ENCODE results near the gene TMEM175. TPM values are rescaled to one million over a fixed set of nuclear protein-coding genes. Genes with fewer than 3 reads are reported as not detected.

Gene TMEM175
- total and polyA plus RNA-seq, 9 of the 15 experiments (the other 6 are each of a cell fraction or from before 2014, with no cell fraction given) = 0.13 to 30.9 (median 9.4) TPM

DNA sequence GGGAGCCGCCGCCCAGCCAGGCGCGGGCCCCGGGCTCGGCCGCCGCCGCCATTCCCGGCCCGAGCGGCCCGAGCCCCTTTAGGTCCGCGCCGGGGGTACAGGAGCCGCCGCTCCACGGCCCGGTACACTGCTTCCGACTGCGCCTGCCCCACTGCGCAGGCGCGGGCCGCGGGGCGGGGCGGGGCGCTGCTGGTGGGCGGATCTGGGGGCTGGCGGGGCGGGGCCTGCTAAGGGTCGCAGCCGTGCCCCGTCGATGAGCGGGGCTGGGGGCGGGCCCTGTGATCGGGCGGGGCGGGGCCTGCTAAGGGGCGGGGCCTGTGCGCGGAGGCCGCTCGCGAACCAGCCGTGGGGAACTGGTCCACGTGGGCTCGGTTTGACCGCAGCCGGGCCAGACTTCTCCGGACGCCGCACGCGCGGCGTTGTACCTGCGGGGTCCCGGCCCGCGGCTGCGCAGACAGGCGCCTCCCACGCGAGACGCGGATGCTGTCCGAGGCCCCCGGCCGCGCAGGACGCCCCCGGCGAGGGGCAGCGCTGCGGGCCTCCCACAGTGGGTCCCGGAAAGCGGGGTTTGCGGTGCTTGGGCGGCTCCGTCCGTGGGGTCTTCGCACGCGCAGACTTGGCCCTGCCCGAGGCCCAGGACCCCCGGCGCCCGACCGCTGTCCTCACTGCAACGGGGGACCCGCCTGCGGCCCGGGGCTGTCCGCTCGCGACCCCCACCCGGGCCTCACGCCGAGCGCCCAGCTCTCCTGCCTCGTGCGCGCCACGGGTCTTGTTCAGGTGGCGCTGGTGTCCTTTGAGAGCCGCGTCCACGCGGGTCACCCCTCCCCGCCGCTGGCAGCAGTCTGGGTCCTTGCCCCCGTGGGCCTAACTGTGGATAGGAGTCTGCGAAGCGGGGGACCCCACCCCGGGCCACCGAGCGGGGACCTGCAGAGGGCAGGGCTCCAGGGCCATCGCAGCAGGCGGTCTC is 41.5 kb downstream of the TMEM175 start, which contains the start of gene DGKQ (continued):
- TF ChIP-seq FOXP1 (CRISPR knock-in tag; IDR thresholded peaks at IDR 0.05) = no peak
- TF ChIP-seq POU5F1 (IDR thresholded peaks at IDR 0.05; ENCODE audit: borderline replicate concordance, low read depth, low read length, partially characterized antibody) = no peak
- no peak for TF ChIP-seq PHF20 (IDR thresholded peaks at IDR 0.05; ENCODE audit: partially characterized antibody)
- TF ChIP-seq, protein P1, sequence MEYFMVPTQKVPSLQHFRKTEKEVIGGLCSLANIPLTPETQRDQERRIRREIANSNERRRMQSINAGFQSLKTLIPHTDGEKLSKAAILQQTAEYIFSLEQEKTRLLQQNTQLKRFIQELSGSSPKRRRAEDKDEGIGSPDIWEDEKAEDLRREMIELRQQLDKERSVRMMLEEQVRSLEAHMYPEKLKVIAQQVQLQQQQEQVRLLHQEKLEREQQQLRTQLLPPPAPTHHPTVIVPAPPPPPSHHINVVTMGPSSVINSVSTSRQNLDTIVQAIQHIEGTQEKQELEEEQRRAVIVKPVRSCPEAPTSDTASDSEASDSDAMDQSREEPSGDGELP (CRISPR knock-in tag; IDR thresholded peaks at IDR 0.05; ENCODE audit: borderline replicate concordance) = no peak
- no peak for TF ChIP-seq POLR3G (IDR thresholded peaks at IDR 0.05; ENCODE audit: extremely low read depth, insufficient read length, insufficient replicate concordance)
- TF ChIP-seq HMG20A (CRISPR knock-in tag; conservative IDR thresholded peaks at IDR 0.05) = no peak
- TF ChIP-seq ZNF77 (CRISPR knock-in tag; IDR thresholded peaks at IDR 0.05) = no peak
- no peak for TF ChIP-seq SUPT5H (IDR thresholded peaks at IDR 0.05)
- TF ChIP-seq NFIC (IDR thresholded peaks at IDR 0.05) = no peak
- TF ChIP-seq, protein P2, sequence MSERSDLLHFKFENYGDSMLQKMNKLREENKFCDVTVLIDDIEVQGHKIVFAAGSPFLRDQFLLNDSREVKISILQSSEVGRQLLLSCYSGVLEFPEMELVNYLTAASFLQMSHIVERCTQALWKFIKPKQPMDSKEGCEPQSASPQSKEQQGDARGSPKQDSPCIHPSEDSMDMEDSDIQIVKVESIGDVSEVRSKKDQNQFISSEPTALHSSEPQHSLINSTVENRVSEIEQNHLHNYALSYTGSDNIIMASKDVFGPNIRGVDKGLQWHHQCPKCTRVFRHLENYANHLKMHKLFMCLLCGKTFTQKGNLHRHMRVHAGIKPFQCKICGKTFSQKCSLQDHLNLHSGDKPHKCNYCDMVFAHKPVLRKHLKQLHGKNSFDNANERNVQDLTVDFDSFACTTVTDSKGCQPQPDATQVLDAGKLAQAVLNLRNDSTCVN (CRISPR knock-in tag; IDR thresholded peaks at IDR 0.05) = no peak
- TF ChIP-seq, protein P3, sequence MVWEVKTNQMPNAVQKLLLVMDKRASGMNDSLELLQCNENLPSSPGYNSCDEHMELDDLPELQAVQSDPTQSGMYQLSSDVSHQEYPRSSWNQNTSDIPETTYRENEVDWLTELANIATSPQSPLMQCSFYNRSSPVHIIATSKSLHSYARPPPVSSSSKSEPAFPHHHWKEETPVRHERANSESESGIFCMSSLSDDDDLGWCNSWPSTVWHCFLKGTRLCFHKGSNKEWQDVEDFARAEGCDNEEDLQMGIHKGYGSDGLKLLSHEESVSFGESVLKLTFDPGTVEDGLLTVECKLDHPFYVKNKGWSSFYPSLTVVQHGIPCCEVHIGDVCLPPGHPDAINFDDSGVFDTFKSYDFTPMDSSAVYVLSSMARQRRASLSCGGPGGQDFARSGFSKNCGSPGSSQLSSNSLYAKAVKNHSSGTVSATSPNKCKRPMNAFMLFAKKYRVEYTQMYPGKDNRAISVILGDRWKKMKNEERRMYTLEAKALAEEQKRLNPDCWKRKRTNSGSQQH (CRISPR knock-in tag; IDR thresholded peaks at IDR 0.05) = no peak
- no peak for TF ChIP-seq LEF1 (IDR thresholded peaks at IDR 0.05)
- no peak for TF ChIP-seq TAL1 (IDR thresholded peaks at IDR 0.05)
- TF ChIP-seq GTF2F1 (IDR thresholded peaks at IDR 0.05; ENCODE audit: low read depth, low read length) = no peak
- TF ChIP-seq, protein P4, sequence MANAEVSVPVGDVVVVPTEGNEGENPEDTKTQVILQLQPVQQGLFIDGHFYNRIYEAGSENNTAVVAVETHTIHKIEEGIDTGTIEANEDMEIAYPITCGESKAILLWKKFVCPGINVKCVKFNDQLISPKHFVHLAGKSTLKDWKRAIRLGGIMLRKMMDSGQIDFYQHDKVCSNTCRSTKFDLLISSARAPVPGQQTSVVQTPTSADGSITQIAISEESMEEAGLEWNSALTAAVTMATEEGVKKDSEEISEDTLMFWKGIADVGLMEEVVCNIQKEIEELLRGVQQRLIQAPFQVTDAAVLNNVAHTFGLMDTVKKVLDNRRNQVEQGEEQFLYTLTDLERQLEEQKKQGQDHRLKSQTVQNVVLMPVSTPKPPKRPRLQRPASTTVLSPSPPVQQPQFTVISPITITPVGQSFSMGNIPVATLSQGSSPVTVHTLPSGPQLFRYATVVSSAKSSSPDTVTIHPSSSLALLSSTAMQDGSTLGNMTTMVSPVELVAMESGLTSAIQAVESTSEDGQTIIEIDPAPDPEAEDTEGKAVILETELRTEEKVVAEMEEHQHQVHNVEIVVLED (CRISPR knock-in tag; IDR thresholded peaks at IDR 0.05) = no peak
- no peak for TF ChIP-seq NFIX (CRISPR knock-in tag; IDR thresholded peaks at IDR 0.05; ENCODE audit: low read depth)
- no peak for TF ChIP-seq THRAP3 (IDR thresholded peaks at IDR 0.05; ENCODE audit: borderline replicate concordance)
- TF ChIP-seq FOSL1 (tag; conservative IDR thresholded peaks at IDR 0.05) = no peak
- TF ChIP-seq ZBTB7A (IDR thresholded peaks at IDR 0.05; ENCODE audit: borderline replicate concordance, control insufficient read depth, low read depth, low read length) = peak; percentile 51; the same call in 1 of the 2 replicates
- TF ChIP-seq, protein P5, sequence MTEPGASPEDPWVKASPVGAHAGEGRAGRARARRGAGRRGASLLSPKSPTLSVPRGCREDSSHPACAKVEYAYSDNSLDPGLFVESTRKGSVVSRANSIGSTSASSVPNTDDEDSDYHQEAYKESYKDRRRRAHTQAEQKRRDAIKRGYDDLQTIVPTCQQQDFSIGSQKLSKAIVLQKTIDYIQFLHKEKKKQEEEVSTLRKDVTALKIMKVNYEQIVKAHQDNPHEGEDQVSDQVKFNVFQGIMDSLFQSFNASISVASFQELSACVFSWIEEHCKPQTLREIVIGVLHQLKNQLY (CRISPR knock-in tag; conservative IDR thresholded peaks at IDR 0.05) = no peak
- TF ChIP-seq KLF16 (IDR thresholded peaks at IDR 0.05) = no peak

Data from K562 (cell line).